ENCODE results near the gene LBR.

The LBR gene

GRCh38 chr1:225427235-225428067, at the start of gene LBR (continued):
- TF ChIP-seq ZNF239 (tag by site-specific recombination; IDR thresholded peaks at IDR 0.05) = no peak
- TF ChIP-seq, protein P1, sequence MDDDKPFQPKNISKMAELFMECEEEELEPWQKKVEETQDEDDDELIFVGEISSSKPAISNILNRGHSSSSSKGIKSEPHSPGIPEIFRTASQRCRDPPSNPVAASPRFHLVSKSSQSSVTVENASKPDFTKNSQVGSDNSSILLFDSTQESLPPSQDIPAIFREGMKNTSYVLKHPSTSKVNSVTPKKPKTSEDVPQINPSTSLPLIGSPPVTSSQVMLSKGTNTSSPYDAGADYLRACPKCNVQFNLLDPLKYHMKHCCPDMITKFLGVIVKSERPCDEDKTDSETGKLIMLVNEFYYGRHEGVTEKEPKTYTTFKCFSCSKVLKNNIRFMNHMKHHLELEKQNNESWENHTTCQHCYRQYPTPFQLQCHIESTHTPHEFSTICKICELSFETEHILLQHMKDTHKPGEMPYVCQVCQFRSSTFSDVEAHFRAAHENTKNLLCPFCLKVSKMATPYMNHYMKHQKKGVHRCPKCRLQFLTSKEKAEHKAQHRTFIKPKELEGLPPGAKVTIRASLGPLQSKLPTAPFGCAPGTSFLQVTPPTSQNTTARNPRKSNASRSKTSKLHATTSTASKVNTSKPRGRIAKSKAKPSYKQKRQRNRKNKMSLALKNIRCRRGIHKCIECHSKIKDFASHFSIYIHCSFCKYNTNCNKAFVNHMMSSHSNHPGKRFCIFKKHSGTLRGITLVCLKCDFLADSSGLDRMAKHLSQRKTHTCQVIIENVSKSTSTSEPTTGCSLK (tag by site-specific recombination; IDR thresholded peaks at IDR 0.05) = no peak
- peak; percentile 60; the same call in 1 of the 2 replicates for TF ChIP-seq ZNF37A (tag by site-specific recombination; IDR thresholded peaks at IDR 0.05)
- no peak for TF ChIP-seq ZNF518A (tag by site-specific recombination; conservative IDR thresholded peaks at IDR 0.05; ENCODE audit: low read depth)
- TF ChIP-seq IKZF3 (tag by site-specific recombination; IDR thresholded peaks at IDR 0.05) = peak; percentile 73
- TF ChIP-seq ZNF600 (tag by site-specific recombination; IDR thresholded peaks at IDR 0.05) = no peak
- TF ChIP-seq SETDB1 (IDR thresholded peaks at IDR 0.05; ENCODE audit: insufficient read length, low read length) = no peak
- no peak for TF ChIP-seq SCRT1 (tag by site-specific recombination; IDR thresholded peaks at IDR 0.05; ENCODE audit: borderline replicate concordance)
- no peak for TF ChIP-seq ZSCAN4 (tag by site-specific recombination; IDR thresholded peaks at IDR 0.05)
- TF ChIP-seq, protein P2, sequence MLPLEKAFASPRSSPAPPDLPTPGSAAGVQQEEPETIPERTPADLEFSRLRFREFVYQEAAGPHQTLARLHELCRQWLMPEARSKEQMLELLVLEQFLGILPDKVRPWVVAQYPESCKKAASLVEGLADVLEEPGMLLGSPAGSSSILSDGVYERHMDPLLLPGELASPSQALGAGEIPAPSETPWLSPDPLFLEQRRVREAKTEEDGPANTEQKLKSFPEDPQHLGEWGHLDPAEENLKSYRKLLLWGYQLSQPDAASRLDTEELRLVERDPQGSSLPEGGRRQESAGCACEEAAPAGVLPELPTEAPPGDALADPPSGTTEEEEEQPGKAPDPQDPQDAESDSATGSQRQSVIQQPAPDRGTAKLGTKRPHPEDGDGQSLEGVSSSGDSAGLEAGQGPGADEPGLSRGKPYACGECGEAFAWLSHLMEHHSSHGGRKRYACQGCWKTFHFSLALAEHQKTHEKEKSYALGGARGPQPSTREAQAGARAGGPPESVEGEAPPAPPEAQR (tag by site-specific recombination; IDR thresholded peaks at IDR 0.05) = no peak
- TF ChIP-seq ZNF140 (tag by site-specific recombination; IDR thresholded peaks at IDR 0.05) = no peak
- no peak for TF ChIP-seq TRIM28 (IDR thresholded peaks at IDR 0.05; ENCODE audit: borderline replicate concordance, low read length)
- TF ChIP-seq, protein P3, sequence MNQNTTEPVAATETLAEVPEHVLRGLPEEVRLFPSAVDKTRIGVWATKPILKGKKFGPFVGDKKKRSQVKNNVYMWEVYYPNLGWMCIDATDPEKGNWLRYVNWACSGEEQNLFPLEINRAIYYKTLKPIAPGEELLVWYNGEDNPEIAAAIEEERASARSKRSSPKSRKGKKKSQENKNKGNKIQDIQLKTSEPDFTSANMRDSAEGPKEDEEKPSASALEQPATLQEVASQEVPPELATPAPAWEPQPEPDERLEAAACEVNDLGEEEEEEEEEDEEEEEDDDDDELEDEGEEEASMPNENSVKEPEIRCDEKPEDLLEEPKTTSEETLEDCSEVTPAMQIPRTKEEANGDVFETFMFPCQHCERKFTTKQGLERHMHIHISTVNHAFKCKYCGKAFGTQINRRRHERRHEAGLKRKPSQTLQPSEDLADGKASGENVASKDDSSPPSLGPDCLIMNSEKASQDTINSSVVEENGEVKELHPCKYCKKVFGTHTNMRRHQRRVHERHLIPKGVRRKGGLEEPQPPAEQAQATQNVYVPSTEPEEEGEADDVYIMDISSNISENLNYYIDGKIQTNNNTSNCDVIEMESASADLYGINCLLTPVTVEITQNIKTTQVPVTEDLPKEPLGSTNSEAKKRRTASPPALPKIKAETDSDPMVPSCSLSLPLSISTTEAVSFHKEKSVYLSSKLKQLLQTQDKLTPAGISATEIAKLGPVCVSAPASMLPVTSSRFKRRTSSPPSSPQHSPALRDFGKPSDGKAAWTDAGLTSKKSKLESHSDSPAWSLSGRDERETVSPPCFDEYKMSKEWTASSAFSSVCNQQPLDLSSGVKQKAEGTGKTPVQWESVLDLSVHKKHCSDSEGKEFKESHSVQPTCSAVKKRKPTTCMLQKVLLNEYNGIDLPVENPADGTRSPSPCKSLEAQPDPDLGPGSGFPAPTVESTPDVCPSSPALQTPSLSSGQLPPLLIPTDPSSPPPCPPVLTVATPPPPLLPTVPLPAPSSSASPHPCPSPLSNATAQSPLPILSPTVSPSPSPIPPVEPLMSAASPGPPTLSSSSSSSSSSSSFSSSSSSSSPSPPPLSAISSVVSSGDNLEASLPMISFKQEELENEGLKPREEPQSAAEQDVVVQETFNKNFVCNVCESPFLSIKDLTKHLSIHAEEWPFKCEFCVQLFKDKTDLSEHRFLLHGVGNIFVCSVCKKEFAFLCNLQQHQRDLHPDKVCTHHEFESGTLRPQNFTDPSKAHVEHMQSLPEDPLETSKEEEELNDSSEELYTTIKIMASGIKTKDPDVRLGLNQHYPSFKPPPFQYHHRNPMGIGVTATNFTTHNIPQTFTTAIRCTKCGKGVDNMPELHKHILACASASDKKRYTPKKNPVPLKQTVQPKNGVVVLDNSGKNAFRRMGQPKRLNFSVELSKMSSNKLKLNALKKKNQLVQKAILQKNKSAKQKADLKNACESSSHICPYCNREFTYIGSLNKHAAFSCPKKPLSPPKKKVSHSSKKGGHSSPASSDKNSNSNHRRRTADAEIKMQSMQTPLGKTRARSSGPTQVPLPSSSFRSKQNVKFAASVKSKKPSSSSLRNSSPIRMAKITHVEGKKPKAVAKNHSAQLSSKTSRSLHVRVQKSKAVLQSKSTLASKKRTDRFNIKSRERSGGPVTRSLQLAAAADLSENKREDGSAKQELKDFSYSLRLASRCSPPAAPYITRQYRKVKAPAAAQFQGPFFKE (tag by site-specific recombination; IDR thresholded peaks at IDR 0.05; ENCODE audit: borderline replicate concordance) = no peak
- no peak for TF ChIP-seq ZNF843 (tag by site-specific recombination; IDR thresholded peaks at IDR 0.05)
- TF ChIP-seq ZIC2 (tag by site-specific recombination; IDR thresholded peaks at IDR 0.05) = no peak
- no peak for TF ChIP-seq TCF7L2 (IDR thresholded peaks at IDR 0.05; ENCODE audit: borderline replicate concordance, low read depth, low read length)
- no peak for TF ChIP-seq ZNF148 (tag by site-specific recombination; IDR thresholded peaks at IDR 0.05; ENCODE audit: borderline replicate concordance)
- TF ChIP-seq ZNF677 (tag by site-specific recombination; IDR thresholded peaks at IDR 0.05) = peak; percentile 64; the same call in 1 of the 2 replicates
- TF ChIP-seq HOXC10 (CRISPR knock-in tag; IDR thresholded peaks at IDR 0.05) = no peak
- no peak for TF ChIP-seq ZNF175 (tag by site-specific recombination; IDR thresholded peaks at IDR 0.05)

Measured in HEK293 (cell line).